Right renal pelvis (tissue), 4 donors: Measurements from ENCODE around the gene BICRAL. TPM values are rescaled to one million over a fixed set of nuclear protein-coding genes. Genes with fewer than 3 reads are reported as not detected.
"Not testable (repeated sequence)": the region's sequence is repeated elsewhere in the genome, so short reads cannot be mapped to it uniquely, and the experiment has no call there.

Experiments
- DNase-seq, 4 donors: peaks; one replicate each; pipeline ENCODE4 v3.0.0-alpha.2; 2013; ENCODE audit warnings: low read depth in 4 of 4, low spot score in 3 of 4, missing footprints in 1 of 4
- polyA plus RNA-seq, 4 donors: library from polyadenylated mRNA; unstranded; fragments of 120-200 nt; gene quantifications; one replicate each; pipeline ENCODE4 v1.2.1, GENCODE V29; 2013; ENCODE audit not compliant: insufficient read length in 4 of 4

Gene BICRAL
- polyA plus RNA-seq, 4 donors: 14.7 to 18.1 (median 16.1) TPM

- no peak for DNase-seq
Measured at GRCh38 chr6:42821341-42821668, 39.5 kb downstream of the BICRAL start.

- no peak for DNase-seq
Measured at GRCh38 chr6:42821846-42822245, 40.0 kb downstream of the BICRAL start.

- no peak for DNase-seq
Measured at GRCh38 chr6:42829561-42830092, 47.8 kb downstream of the BICRAL start.

DNA sequence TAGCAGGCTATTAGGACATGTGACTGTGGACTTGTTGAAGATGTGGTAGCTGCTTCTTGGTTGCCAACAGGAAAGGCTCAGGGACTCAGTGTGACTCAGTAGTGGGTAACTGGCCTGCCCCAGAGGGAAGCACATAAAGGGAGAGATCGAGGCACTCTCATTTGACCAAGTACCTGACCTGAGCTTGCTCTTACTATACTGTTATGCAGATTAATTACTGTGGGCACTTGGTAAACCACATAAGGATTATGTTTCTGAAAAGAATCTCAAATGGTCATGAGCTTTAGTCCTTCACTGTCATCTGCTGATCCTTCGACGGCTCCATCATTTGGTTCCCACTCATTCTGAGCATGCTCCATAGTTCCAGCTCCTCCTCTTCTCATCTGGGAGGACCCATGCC lies 49.4 kb downstream of the BICRAL start:
- no peak for DNase-seq

DNA sequence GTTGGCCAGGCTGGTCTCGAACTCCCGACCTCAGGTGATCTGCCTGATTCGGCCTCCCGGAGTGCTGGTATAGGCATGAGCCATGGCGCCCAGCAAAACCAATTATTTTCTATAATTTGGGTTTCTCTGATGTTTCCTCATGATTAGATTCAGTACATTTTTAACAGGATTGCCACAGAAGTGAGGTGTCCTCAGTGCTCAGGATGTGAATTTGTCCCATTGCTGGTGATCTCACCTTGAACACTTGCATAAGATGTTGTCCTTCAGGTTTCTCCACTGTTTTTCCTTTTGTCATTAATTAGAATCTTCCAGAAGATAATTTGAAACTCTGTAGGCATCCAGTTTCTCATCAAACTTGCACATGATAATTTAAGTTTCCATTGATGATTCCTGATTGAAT lies 52.2 kb downstream of the BICRAL start:
- no peak for DNase-seq

DNA sequence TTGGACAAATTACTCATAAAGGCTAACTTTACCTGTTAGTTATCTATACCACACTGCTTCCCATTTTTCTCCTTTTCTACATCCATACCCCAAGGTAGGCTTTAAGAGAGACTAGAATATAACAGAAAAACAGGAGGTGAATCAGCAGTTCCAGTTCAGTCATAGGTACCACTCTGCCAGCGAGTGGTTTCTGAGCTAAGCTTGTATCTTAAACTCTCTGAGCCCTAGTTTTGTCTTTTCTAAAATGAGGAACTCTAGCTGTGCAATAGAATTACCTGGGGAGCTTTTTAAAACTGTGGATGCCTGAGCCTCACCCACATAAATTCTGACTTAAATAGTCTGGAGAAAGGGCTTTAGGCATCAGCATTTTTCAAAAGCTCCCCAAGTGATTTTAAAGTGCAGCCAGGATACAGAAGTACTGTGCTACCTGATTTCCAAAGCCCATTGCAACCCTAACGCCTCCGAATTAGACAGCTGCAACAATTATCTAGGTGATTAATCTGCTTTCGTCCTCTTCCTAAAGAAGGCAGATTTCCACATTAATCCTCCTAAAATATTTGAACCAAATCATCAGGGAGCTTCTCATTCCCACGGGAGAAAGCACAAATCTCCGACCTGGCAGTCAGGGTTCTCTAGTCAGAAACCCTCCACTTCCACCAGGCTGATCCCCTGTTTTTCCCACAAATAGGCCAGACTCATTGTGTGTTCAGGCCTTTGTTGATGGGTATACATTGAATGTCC lies 60.2 kb downstream of the BICRAL start:
- no peak for DNase-seq

- no peak for DNase-seq
Measured at GRCh38 chr6:42845327-42845694, 63.5 kb downstream of the BICRAL start.

GRCh38 chr6:42846505-42846904 lies 64.7 kb downstream of the BICRAL start:
- no peak for DNase-seq

DNA sequence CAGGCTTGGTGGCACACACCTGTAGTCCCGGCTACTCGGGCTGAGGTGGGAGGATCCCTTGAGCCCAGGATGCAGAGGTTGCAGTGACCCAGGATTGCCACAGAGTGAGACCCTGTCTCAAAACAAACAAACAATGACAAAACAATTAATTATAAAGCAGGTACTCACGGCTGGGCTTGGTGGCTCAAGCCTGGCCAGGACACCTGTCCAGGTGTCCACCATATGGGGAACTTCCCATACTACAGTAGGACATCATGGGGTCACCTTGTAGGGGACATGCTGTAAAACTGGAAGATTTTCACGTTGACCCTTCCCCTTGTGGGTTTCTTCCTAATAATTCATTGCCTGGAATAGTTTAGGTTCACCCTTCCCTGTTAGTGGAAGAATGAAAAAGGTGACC lies 66.8 kb downstream of the BICRAL start:
- no peak for DNase-seq

- DNase-seq: no peak
Measured at GRCh38 chr6:42851599-42851998, 69.7 kb downstream of the BICRAL start.

GRCh38 chr6:42860036-42860435 lies 78.2 kb downstream of the BICRAL start:
- DNase-seq: no peak

- no peak for DNase-seq
Measured at GRCh38 chr6:42860481-42860880, 78.6 kb downstream of the BICRAL start.

DNA sequence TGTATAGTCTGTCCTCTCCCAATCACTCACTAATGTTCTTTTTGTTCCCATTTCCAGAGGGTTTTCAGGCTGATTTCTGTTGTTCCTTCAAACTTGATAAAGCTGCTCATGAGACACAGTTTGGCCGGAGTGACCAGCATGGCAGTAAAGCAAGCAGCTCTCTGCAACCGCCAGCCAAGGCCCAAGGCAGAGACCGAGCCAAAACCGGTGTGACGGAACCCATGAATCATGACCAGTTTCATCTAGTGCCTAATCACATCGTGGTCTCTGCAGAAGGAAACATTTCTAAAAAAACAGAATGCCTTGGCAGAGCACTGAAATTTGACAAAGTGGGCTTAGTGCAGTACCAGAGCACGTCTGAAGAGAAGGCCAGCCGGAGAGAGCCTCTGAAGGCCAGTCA lies 82.8 kb downstream of the BICRAL start:
- no peak for DNase-seq

GRCh38 chr6:42870145-42870936 lies 88.5 kb downstream of the BICRAL start:
- DNase-seq: no peak

GRCh38 chr6:42871711-42872110 lies 89.9 kb downstream of the BICRAL start:
- no peak for DNase-seq

DNA sequence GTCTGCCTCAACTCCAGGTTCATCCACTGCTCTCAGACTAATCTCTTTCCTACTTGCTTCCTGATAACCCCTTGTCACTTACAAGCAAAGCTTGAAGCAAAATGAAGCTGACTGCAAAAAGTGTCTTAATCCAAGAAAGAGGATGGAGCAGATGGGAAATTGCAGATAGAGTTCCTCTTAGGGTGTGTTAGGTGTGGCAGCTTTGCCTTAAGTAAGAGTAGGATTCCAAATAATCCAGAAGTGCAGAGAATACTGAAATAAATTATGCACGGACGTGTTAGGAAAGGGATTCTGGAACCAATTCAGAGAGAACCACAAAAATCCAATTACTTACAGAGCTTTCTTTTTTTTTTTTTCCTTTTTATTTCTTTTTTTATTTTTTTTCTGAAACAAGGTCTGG lies 91.5 kb downstream of the BICRAL start:
- DNase-seq: no peak

DNA sequence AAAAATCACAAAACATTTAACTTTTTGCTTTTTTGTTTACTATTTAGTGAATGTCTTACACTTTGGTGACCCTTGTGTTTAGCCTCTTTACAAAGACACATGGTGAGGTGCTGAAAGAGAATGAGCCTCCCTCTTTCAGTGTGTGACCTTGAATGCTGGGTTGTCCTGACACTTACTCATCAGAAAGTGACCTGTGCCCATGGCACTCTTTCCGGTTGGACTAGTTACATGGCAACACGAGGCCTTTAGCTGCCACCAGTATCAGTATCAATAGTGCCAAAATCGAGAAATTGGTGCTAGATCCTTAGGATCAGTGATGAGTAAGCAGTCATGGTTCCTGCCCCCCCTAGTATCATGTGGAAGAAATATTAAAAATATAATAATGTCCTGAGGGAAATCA lies 95.8 kb downstream of the BICRAL start:
- DNase-seq: no peak

GRCh38 chr6:42879372-42880239 lies 97.8 kb downstream of the BICRAL start, which contains the start of gene RPL7L1:
Gene RPL7L1 (plus strand): TSS chr6:42879616. CDS start chr6:42879911, 295 bp downstream.
- peak; percentile 77 to 85 (median 80) for DNase-seq

- DNase-seq: not testable (repeated sequence)
Measured at GRCh38 chr6:42880240-42880817, 98.5 kb downstream of the BICRAL start.

GRCh38 chr6:42880871-42881270 lies 99.0 kb downstream of the BICRAL start:
- DNase-seq: not testable (repeated sequence)

DNA sequence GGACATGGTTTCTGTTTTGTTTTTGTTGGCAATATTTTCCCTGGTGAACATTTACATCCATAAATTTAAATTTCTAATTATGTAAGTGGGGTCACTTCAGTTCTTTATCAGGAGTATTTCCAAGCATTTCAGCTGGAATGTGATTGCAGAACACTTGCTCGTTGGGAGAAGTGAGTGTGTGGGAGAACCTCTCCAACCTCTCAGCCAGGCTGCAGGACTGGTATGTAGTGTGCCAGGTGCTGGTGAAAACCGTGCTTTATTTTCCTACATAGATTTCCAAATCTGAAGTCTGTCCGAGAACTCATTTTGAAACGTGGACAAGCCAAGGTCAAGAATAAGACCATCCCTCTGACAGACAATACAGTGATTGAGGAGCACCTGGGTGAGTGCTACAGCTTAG lies 103.8 kb downstream of the BICRAL start:
- DNase-seq: no peak
